ENCODE data around the gene PEX7.
"Not testable (repeated sequence)": the region's sequence is repeated elsewhere in the genome, so short reads cannot be mapped to it uniquely, and the experiment has no call there.

Gene PEX7

DNA sequence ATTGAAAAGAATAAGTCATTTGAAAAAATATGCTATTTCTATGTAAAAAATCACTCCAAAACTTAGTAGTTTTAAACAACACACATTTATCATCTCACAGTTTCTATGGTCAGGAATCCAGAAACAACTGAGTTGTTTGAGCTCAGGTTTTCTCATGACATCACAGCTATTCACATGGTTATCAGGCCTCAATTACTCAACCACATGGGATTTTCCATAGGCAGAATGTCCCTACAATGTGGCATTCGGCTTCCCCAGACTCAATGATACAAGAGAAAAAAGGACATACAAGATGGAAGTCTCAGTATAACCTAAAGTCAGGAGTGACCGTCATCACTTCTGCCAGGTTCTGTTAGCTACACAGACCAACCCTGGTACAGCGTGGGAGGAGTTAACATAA, 96.3 kb downstream of the PEX7 start:
- no peak for DNase-seq

DNA sequence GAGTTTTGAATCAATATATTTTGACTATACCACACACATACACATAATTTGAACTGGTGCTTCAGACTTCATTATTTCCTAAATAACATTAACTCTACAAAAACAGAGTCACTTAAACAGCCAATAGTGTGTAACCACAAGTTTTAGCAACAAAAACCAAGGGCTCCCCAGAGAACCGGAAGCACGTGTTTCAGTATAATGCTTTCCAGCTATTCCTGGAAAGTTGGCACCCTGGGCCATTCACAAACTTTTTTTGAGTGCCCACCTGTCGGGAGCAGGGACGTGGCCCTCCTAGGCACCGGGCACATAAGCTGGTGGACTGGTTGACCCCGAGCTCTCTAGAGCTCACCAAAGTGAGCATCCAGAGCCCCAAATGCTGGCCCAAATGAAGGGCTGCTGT, 97.8 kb downstream of the PEX7 start:
- no peak for DNase-seq

DNA sequence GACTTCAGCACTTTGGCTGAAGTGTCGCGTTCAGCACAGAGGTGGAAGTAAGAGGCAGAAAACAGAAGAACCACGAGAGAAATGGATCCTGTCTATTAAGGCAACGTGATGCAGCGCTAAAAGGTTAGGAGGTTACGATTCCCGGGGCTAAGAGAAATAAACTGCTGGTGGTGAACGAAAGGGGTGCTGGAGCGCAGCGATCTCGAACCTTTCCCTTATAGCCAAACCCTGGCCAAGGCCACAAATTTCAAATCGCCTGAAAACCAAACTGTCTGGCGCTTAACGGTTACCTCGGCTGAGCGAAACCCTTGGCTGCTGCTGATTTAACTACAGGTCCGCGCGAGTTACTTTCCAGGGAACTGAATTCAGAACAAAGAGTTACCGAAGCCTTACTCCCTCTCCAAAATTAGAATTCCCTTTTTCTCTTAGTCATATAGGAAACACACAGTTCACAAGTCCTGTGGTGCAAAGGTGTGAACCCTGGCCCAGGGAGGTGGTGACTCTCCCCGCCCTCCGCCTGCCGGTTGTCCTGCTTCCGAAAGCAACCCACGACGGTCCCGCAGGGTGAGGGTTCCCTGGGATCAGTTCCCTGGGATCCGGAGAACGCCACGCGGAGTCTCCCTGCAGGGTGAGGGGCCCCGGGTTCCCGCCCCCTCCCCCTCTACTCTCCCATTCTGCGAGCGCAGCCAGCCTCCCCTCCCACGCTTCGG, 98.4 kb downstream of the PEX7 start:
- no peak for DNase-seq

DNA sequence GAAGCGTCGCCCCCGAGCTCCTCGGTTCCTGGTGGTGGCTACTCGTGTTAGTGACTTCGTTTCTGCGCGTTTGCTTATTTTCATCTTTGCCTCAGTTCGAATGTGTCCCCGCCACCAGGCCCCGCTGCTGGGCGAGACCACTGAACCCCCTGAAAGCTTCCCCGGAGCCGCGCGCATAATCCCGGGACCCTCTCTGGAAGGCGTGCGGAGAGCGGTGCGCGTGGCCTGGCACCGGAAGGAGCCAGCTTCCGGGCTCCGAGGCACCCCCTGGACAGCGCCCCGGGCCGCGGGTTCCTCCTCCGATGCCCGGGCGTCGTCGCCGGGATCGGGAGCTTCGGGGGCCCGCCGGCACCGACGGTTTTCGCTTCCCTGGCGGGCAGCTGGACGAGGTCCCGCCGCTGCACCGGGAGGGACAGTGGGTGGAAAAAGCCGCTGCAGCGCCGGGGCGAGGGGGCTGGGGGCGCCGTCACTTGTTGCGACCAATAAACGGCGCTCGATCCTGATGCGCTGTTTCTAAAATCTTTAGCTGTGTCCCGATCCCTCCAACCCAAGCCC, 99.1 kb downstream of the PEX7 start:
- no peak for DNase-seq

DNA sequence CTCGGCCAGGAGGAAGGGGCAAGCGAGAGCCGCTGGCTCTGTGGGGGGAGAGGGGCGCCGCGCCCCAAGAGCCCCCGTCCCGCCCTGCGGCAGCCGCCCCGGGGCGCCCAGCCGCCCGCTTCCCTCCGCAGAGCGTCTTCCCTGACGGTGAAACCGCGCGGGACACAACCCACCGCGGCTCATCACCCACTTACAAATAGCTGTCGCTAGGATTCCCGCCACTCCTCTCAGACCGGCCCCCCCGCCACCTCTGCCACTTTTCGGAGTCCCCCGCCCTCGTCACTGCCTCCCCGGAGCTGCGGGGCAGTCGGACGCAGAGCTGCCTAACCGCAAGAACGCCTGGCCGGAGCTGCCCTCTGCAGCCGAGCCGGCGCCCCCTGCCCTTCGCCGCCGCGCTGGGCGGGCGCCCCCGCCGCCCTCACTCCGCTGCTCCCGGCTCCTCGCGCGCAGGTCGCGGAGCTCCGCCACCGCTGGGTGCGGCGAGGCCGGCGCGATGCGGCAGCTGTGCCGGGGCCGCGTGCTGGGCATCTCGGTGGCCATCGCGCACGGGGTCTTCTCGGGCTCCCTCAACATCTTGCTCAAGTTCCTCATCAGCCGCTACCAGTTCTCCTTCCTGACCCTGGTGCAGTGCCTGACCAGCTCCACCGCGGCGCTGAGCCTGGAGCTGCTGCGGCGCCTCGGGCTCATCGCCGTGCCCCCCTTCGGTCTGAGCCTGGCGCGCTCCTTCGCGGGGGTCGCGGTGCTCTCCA, 99.7 kb downstream of the PEX7 start, which contains the start of gene SLC35D3:
Gene SLC35D3, plus strand, starts transcription at position 366 of the 749 bp plus-strand sequence. Its CDS starts 128 bp downstream, at position 494.
- no peak for DNase-seq

DNA sequence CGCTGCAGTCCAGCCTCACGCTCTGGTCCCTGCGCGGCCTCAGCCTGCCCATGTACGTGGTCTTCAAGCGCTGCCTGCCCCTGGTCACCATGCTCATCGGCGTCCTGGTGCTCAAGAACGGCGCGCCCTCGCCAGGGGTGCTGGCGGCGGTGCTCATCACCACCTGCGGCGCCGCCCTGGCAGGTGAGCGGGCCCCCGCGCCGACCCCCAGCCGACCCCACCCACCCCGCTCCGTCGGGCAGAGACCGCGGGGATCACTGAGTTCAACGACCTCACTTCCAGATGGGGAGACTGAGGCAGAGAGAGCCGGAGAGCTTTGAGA, 100.3 kb downstream of the PEX7 start:
- DNase-seq, result no peak

DNA sequence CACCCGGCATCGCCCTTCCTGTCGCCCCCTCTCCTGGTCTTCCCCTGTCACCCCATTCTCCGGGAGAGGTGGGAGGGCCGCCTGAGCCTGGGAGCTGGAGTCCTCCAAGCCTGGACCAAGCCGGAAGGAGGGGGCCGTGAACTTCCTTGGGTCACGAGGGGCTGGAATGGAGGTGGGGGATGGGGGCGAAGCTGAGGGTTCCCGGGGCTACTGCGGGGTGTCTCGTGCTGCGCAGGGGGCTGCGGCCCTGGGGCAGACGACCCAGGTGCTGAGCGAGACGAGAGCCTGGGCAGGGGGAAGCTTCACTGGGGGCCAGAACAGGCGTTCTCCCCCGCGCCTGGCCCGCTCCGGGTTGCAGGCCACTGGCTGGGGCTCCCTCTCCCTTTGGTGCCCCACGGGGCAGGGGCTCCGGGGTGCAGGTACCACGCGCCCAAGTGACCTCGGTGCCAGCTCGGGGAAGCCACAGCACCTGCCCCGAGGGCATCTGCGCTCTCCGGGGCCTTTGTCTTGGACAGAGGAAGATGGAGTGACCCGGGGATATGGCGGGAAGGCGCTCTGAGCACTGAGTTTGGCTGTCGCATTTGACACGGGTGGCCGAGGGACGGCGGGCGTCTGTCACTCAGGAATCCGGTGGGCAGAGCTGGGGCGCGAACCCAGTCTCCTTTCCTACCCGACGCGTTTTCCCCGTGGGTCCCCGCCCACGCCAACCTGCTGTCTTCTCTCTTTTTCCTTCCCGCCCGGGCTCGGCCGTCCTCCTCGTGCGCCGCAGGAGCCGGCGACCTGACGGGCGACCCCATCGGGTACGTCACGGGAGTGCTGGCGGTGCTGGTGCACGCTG, 100.9 kb downstream of the PEX7 start:
- DNase-seq, result no peak

DNA sequence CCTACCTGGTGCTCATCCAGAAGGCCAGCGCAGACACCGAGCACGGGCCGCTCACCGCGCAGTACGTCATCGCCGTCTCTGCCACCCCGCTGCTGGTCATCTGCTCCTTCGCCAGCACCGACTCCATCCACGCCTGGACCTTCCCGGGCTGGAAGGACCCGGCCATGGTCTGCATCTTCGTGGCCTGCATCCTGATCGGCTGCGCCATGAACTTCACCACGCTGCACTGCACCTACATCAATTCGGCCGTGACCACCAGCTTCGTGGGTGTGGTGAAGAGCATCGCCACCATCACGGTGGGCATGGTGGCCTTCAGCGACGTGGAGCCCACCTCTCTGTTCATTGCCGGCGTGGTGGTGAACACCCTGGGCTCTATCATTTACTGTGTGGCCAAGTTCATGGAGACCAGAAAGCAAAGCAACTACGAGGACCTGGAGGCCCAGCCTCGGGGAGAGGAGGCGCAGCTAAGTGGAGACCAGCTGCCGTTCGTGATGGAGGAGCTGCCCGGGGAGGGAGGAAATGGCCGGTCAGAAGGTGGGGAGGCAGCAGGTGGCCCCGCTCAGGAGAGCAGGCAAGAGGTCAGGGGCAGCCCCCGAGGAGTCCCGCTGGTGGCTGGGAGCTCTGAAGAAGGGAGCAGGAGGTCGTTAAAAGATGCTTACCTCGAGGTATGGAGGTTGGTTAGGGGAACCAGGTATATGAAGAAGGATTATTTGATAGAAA, 101.7 kb downstream of the PEX7 start:
- DNase-seq, result no peak

DNA sequence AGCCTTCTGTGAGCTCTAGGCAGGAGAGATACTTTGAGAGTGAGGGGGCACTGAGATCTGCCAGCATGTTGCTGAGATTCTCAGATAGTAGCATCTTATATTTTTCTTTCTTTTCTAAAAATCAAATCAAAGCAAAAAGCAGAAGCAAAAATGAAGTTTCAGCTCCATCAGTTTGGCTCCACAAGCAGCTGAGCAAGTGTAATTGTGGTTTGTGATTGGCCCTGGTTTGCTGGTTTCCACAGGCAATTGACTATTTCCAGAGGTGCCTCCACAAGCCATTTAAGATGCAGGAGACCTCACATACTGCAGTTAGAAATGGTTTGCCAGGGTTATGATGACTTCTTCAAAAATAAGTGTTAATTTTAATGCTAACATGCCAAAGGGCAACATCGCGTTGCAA, 104.0 kb downstream of the PEX7 start:
- no peak for DNase-seq

DNA sequence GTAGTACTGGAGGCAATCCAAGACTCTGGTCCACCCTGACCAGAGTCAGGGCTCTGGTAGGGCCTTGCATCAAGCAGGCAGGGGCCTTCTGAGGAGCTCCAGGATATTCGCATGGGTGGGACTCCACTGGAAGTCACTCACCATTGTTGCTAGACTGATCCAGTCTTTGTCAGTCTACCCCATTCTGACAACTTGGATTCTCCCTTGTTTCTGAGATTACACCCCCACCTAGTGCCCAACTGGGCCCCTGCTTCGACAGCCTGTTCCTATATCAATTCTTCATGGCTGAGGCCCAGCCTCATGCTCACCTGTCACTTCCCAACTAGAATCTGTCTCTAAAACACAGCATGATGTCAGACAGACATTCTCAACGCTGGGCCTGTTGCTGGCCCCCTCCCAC, 104.9 kb downstream of the PEX7 start:
- DNase-seq, result no peak

DNA sequence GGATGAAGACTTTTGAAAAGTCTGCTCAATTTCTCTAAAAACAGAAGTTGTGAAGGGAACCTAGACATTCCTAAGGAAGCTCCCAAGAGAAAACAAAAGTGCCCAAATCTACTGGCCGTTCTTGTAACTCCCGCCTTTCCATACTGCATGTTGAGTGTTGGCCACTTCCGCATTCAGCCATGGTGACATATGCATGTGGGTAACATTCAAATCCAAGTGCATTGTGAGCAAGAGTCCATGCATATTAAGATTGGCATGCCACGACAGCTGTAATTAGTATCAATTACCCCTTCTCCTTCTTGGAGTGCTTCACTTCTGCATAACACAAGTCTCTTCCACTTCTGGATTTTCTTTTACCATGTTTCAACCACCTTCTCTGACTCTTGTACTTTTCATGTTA, 108.1 kb downstream of the PEX7 start:
- no peak for DNase-seq

DNA sequence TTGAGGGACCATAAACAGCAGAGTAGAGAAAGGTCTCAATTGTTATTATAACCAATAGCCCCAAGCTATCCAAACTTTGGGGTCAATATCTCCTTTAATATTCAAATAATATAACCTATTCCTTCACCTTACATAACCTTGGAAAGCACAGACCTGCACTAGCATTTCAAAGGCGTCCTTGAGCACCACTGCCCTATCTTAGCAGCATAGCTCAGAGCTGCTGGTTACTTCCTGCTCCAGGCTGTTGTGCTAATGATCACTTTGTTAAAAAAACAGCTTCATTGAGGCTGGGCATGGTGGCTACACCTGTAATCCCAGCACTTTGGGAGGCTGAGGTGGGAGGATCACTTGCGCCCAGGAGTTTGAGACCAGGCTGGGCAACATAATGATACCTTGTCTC, 110.2 kb downstream of the PEX7 start:
- DNase-seq, result no peak

DNA sequence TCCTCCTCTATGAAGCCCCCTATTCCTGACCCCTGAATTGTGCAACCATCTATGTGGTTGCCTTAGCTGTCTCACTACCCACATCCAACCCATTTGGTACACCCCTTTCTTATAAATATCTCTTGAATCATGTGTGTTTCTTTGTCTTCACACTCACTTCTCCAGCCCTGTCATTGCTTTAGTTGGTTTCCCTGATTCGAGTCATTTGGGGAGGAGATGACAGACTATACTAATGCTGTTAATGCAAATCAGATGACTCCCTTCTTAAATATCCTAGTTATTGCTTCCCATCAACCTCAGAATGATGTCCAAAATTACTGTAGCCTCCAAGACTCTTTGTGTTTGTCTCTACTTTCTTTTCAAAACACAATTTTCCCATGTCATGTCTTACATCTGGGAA, 122.7 kb downstream of the PEX7 start:
- no peak for DNase-seq

DNA sequence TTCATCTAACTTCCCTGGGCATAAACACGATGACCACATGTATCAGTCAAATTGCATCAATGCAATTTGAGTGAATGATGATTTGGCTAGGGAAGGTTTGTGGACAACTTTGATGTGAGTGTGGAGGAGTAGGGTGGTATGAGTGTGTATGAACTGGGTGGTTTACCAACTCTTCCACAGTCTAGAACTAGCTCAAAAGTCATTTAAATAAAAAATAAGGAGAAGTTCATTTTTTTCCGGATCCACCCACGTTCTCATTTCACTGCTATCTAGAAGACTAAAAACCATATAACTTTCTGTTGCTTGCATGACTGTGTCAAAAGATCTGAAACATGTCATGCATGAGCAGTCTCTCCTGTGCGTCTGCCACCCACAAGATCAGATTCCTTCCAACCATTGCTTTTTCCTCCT, 123.3 kb downstream of the PEX7 start:
- DNase-seq, result no peak

DNA sequence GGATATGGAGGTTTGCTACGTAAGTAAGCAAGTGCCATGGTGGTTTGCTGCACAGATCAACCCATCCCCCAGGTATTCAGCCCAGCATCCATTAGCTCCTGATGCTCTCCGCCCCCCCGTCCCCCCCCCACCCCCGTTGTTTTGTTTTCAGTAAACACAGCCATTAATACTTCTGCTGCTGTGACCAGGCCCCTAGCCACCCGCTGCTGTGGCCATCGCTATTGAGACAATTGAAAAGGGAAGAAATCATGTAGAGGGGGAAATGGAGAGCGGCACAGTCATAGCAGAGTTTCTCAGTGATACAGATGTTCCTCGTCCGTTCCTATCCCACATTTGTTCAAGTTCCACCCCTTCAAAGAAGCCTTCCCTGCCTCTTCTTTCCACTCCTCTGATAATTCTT, 124.6 kb downstream of the PEX7 start:
- DNase-seq, result no peak

DNA sequence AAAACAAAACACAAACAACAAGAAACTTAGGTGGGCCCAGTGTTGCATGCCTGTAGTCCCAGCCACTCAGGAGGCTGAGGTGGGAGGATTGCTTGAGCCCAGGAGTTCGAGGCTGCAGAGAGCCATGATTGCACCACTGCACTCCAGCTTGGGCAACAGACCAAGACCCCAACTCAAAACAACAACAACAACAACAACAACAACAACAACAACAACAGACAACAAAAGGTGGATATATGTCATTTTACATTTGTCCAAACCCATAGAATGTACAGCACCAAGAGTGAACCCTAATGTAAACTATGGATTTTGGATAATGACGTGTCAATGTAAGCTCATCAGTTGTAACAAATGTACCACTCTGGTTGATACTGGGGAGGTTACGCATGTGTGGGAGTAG, 127.6 kb downstream of the PEX7 start:
- DNase-seq, result not testable (repeated sequence)

DNA sequence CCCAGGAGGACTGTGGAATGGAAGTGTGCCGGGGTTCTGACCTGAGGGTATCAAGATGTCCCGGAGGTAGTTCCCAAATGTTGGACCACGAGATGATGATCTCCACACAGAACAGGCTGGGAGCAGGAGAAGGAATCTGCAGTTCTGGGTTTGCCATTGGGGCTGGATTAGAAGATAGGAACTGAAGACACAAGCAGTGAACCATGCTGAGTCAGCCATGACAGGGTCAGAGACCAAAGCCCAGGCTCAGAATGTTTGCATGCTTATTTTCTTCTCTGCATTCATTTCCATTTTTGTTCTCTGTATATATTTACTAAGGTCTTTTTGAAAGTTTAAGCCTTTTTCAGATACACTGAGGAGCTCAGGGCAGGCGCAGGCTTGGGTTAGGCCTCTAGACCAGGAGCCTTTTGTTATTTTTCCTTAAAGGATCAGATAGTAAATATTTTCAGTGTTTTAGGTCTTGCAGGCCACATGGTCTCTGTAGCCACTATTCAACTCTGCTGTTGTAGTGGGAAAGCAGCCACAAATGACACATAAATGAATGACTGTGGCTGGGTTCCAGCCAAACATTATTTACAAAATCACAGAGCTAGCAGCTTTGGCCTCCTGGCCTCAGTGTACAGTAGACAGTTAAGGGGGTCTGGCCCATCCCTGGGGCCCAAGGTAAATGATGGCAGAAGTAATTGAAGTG, 128.2 kb downstream of the PEX7 start:
- no peak for DNase-seq

DNA sequence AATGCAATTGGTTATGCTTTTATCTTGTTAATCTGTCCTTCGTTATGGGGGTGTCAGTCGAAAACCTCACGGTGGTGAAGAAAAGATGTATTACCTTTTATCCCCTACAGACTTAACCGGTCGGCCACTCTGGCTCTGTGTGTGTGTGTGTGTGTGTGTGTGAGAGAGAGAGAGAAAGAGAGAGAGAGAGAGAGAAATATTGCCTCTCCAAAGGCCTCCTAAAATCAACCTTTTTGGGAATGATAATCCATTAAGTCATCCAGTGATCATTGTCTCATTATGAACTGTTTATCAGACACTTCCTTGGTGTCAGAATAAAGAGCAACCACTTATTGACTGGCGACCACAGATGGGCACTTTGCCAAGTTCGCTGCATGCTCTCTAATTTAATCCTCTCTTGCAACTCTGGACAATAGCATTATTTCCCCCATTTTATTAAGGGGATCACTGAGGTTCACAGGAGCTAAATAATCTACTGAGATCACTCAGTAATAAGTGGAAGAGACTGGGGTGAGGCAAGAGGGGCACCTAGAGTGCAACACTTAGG, 130.4 kb downstream of the PEX7 start:
- DNase-seq, result no peak

DNA sequence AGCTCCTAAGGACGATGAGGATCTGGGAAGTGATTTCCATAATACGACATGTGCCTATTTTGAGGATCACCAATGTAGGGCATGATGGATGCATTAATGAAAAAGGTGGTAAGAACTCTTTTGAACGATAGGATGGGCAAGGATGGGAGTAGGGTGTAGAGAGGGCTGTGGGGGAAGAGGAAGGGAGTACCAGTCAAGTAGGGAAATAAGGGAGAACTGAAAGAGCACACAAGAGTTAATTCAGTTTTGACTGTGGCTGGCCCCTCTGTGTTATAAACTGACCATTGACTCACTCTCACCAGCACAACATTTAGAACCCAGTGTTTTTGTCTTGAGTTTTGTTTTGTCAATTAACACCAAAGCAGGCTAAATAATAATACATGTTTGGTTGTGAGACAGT, 132.7 kb downstream of the PEX7 start:
- DNase-seq, result no peak

DNA sequence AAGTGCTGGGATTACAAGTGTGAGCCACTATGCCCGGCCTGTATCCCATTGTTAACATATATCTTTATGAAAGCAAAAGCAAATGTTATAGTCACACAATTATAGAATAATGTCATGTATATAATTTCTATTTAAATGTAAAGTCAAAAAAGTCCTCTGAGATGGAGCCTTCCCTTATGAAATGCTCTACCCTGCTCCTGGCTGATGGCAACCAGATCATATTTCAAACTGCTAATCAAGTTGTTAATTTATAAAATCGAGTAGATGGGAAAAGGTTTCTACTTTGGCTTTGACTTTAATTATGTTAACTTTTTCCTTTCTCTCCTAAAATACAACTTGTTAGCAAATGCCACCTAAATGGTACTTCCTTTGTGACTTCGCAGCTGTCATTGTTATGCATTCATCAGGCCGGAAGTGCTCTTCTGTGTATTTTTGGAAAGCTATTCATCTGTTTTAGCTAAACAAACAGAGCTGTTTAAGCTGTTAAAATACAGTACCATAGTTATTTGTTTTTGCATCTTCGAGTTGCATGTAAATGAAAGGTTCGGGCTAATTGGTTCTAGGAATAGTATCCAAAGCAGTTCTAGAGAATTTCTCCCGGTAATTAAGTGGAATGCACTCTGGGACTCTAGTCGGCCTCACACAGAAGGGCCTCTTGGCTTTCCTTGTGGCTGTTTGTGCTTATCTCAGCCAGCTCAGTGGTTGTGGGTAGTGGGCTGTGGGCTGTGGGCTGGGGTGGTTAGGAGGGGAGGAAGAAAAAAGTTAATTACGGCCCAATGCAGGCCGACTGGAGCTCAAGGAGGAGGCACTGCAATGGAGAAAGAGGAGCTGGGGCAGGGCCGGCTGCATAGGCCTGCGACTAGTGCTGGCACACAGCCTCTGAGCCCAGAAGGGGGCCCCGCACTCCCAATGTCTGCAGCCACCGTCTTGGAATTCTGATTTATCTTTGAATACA, 134.5 kb downstream of the PEX7 start:
- no peak for DNase-seq

DNA sequence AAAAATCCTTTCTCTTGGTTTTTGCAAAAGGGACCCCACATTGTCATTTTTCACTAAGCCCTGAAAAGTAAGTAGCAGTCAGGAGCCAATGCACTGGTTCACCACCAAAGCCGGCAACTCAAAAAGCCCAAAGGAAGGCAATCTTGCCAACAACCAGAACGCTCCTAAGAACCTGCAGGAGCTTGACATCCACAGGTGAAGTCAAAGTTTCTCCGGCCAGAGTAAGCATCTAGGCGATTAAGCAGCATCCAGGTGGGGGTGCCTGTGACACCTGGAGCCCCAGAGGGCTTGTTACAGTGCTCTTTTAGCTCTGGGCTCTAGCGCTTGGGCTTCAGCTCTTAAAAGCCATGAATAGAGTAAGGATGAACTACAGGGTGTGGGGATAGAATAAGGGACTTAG, 135.8 kb downstream of the PEX7 start:
- no peak for DNase-seq

All from cortex of kidney (tissue), 1 donor.